GM19372 (cell line): Measurements from ENCODE around the gene RPS6KA2.

Experiments used
- ATAC-seq: cut with Tn5 transposase; IDR thresholded peaks from one replicate; pipeline ENCODE4 v1.9.1; 2021; ENCODE audit warnings: mild to moderate bottlenecking, low read depth, moderate library complexity; ENCODE audit not compliant: unreplicated experiment

The RPS6KA2 gene

DNA sequence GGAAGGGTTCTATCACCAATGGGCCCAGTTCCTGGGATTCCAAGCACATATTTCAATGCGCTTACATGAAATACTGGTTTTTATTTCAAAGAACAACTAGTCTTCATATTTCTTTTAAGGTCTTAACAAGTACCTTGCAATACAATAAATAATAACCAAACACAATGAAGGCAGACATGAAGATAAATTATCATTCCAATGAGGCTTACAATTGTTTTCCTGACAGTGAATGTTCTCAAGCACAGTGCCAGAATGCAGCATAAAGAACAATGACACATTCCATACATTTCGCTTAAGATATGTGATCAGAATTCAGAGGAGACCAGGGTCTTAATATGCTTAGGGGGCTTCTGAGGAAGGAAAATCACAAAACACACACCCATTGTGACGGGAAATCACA, 66.8 kb downstream of the RPS6KA2 start:
- no peak for ATAC-seq

DNA sequence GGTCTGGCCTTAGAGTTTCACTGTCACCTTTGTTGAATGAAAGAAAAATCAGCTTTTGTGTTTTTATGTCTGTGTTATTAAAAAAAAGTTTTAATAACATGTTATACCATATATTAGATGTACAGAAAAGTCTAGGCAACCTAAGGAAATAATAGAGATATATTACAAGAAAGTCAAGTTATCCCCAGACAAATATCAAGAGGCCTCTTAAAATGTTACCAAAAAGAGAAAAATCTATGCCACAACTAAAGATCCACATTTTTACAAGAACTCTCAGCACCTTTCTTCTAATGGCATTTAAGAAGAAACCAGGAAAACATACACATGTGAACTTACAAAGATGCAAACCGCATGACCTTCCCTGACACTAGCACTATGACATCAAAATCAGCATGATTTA, 67.4 kb downstream of the RPS6KA2 start:
- no peak for ATAC-seq

DNA sequence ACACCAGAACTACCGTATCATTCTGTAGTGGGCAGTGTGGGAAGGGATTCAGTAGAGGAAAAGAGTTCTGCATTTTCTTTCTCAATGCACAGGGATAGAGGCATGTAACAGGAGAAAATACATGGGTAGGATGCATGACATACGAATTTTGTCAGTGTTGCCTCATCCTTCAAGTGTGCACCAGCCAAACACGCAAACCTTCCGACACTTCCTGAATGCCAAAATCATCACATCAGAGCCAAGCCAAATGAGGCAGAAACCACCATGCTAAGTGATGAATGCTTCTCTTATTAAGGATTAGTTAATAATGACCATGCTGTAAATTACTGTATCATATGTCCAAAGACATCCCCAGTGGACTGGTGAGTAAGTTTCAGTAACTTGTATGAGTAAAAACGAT, 67.8 kb downstream of the RPS6KA2 start:
- ATAC-seq: no peak

DNA sequence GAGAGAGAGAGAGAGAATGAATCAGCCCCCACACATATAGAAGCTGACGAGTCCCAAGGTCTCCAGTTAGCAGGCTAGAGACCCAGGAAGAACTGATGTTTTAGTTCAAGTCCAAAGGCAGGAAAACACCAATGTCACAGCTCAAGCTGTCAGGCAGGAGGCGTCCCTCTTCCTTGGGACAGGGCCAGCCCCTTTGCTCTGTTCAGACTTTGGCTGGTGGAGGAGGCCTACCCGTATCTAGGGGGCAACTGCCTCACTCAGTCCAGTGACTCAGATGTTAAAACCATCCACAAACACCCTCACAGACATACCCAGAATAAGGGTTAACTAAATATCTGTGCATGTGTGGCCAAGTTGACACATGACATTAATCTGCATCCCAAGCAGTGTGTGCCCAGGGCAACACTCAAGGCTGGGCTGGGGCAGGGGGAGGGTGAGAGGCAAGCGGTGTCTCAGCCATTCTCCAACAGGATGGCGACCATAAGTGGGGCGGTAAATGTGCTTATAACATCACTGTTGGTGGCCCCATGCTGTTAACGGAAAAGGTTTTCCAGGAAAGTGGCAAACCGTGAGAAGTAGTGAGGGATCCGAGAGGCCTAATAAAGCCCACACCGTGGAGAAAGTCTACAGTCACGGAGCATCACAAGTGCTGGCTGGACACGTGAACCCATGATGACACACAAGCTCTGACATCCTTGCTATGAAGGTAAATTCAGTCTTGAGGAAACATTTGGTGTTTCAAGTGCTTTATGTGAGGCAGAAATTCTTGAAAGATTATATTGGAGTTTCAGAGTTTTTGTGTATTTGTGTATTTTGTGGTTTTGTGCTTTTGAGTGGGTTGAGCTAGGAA, 68.7 kb downstream of the RPS6KA2 start:
- ATAC-seq: no peak

DNA sequence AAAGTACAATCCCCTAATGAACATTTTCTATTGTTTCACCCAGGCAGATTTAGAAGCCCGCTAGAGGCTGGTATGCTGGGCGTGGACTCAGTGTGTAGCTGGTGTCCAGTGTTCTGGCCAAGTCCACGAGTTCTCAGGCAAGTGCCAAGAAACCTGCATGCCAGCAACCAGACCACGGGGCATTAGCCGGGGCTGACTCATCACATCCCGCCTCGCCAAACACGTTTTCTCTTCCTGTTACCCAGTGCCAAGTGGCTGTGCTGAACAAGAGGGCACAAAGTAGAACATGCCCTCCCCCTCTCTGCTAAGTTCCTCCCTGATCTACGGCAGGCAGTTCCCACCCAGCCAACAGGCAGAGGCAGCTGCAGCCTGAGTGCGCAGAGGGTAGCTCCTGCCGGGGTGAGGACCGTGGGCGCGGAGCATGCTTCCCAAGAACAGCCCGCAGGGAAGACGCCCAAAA, 70.2 kb downstream of the RPS6KA2 start:
- ATAC-seq: no peak

DNA sequence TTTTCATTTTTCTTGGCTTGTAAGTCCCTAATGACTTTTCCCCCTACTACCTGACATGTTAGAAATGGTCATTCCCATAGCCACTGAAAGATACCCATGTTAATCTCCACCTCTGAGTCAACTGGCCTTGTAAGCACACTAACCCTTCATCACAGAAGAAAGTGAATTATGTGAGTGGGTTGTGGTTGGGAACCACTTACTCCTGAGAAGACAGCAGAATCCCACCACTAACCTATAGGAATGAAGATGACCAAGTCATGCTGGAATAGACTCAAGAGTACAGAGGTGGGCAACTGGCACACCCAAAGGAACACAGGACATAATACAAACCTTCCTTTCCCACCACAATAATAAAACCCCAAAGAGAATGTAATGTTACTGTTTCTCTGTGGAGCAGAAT, 70.7 kb downstream of the RPS6KA2 start:
- no peak for ATAC-seq

DNA sequence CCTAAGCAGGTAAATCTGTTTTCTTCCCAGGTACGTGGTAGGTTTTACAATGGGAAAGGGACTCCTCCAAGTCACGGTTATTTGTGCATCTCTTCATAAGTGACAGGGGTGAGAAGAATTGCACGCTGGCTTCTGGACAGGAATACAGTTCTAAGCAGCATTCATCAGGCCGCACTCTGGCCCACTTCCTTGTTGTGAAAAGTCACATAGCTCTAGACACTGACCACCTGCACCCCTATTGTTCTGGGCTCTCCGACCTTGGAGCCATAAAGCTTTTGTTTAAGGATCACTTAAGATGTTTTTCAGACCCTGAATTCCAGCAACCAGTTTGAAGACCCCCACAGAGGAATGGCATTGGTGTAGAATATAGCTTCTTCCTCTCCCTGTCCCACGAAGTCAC, 72.0 kb downstream of the RPS6KA2 start:
- ATAC-seq: no peak

DNA sequence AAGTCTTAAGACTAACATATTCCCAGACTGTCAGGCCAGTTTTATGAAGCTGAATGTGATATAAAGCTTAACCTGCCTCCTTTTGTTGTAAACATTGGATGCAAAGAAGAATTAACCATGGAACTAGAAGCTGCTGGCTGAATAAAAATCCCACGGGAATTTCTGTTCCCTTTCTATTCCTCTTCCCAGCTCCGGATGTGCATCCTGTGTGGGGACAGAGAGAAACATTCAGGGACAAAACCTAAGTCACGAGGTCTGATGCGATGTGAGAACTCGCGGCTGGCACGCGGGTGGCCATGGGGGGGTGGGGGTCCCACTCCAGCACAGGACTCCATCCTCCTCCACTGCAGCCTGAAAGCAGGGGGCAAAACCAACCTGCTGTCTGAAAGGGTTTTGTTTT, 72.7 kb downstream of the RPS6KA2 start:
- no peak for ATAC-seq

DNA sequence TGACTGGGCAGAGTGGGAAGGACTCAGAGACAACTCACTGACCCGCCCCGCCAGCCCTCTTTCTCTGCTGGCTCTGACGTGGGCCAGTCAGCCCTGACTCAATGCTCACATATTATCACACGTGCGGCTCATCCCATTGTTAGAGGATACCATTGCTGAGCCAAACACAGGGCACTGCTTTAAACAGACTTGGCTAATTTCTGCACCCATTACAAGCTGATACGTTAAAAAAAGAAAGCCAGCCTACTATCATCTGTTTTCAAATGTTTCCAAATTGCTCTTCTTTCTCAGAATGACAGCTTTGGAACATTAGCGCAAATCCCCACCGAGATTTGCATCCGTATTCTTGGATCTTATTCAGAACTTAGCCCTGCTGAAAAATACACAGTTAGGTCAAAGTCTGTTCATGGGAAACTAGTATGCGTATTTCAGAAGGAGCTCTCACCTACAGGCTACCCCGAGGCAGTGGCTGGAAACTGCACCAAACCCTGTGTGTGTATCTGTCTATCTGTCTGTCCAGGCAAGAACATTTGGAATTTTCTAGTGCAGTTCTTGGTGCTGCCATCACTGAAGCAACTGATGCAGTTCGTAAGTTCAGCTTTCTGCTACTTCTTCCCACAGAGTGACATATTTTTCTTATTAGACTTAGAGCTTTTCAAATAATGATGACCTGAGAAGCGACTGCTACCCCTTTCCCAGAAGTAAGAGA, 73.3 kb downstream of the RPS6KA2 start:
- ATAC-seq: no peak

DNA sequence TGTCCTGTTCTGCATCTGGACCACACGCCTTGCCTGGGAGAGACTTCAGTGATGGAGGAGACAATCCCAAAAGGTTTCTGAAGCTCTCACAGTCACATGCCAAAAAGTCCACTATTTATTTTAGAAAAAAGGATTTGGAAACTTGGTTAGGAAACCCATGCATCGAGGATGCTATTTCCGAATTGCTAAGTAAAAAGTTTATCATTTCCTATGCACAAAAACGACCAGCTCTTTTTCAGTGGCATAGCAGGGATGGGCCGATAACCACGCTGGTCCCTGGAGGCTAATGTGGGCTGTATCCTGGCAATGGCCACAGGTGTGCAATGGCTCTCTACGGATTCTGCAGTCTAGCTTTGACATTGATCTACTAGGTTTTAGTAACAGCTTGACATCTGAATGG, 74.5 kb downstream of the RPS6KA2 start:
- no peak for ATAC-seq

DNA sequence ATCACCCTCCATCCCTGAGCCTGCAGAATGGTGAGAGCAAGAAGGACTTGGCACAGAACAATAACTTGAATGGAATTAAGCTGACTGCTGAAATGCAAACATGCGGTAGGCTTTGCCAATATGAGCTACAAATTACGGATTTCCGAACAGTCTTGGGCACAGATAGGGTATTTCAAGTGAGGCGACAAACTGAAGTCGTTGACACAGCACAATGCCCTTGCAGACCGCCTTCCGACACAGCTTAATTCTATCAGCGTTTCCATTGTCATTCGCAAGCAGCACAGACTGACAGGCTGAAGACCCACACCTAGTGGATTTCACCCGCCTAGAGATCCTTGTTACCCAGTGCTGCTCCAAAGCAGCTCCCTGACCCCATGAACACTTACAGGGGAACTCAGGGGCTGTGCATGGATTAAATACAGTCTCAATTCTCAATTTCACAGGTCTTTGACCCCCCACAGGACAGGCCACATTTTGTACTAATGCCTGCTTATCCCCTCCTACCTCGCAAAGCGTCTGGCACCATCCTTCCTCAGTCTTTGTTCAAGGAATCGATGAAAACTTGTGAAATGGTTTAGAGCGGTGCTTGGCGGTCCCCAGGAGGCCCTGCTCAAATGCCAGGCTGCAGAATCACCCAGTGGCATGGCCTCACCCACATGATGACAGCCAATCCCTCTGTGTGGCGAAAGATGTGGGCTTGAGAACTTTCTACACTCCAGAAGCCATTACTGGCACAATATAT, 75.1 kb downstream of the RPS6KA2 start:
- no peak for ATAC-seq

DNA sequence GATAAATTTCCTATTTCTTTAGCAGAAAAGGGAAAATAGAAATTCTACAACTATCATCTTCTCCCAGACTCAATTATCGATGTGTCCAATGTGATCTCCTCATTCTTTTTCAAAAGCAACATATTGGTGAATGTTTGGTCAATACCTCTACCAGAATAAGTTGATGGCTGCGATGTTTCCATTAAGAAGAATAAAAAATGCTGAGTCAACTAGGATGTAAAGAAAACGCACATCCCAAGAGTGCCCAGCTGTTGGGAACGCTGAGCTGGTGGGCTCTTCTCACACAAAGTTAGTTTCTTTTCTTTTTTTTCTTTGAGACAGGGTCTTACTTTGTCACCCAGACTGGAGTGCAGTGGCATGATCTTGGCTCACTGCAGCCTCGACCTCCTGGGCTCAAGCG, 80.4 kb downstream of the RPS6KA2 start:
- no peak for ATAC-seq

DNA sequence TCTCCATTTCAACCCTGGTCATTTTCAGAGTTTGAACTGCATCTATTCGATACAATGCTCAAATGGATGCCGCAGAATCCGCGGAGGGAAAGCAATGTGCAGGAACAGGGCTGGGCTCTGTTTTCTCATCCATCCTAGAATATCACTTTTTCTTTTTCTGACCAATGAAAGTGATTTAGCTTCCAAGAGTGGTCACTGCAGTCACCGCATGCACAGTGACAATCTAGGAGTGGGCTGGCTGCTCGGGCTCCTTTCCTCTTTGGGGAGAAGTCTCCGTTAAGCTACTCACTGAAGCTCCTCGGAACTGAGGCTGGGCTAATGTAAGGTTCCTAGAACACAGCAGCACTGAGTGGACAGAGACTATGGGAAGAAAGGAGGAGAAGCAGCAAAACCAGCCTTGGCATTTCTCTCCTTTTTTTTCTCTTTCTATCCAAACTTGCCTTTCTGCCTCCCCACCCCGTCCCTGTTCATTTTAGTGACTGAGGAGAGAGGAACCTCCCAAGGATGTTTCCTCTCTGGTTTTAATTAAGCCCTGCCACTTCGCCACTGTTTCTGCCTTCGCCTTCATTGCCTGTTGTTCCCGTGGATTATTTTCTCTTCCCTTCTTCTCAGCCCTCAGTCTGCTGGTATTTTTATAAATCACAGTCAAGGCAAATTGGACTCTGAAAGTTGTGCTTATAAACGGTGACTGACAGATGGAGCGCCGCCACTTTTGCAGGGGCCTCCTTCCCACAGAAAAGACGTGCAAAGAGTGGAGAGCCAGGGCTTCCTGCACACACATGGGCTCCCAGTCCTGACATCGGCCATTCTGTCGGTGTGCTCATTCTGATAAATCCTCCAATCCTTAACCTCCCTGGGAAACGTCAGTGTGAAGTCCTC, 81.7 kb downstream of the RPS6KA2 start:
- no peak for ATAC-seq

DNA sequence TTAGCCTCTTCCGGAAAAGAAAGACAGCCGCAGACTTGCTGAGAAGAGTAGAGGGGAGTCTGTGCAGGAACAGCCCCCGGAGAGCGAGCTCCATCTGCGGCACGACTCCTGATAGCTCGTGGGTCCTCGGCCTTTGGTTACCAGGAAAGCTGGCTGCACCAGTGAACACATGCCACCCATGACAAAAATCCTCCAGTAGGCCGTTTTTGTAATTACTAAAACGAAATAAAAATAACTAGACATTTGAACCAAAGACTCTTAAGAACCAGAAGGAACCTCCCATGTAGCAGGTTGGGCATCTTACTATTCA, 82.8 kb downstream of the RPS6KA2 start:
- no peak for ATAC-seq

DNA sequence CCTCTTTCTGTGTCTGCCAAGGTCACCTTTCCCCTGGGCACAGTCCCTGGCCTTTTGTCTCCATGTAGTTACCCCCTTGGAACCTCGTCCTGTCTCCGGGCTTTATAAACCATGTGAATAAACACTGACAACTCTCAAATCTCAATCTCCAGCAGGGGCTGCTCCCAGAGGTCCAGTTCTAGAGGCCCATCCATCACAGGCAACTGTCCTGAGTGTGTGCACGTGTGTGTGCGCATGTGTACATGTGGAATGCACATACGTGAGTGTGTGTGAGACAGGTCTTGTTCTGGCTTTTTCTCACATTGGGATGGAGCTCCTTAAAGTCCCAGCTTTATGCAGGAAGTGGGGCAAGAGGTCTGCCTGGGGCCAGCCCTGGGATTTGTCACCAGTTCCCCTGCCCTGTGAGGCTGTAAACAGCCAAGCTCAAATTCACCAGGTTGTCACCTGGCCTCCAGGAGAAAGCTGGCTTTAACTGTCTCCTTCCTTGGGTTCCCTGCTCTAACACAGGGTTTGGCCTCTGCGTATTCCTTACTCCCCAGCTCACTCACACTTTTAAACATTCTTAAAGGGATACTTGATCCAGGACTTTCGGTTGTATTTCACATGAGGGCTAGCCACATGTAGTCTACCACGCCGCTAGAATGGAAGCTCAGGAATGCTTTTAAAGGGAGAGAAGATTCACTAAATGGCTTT, 83.3 kb downstream of the RPS6KA2 start:
- ATAC-seq: no peak

DNA sequence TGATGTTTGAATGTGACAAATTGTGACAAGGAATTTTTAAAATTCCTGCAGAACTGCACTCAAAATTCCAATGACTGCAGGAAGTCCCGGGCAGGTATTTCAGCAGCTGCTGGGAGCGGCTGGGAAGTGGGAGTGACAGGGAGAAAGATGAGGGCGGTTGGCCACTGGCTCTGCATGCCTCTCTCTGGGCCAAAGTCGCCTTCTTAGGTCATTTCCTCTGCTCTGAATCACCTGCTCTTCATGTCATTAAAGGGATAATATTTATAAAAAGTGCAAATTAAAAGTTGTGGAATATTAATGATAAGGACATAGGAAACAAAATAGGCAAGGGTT, 84.5 kb downstream of the RPS6KA2 start:
- ATAC-seq: no peak

DNA sequence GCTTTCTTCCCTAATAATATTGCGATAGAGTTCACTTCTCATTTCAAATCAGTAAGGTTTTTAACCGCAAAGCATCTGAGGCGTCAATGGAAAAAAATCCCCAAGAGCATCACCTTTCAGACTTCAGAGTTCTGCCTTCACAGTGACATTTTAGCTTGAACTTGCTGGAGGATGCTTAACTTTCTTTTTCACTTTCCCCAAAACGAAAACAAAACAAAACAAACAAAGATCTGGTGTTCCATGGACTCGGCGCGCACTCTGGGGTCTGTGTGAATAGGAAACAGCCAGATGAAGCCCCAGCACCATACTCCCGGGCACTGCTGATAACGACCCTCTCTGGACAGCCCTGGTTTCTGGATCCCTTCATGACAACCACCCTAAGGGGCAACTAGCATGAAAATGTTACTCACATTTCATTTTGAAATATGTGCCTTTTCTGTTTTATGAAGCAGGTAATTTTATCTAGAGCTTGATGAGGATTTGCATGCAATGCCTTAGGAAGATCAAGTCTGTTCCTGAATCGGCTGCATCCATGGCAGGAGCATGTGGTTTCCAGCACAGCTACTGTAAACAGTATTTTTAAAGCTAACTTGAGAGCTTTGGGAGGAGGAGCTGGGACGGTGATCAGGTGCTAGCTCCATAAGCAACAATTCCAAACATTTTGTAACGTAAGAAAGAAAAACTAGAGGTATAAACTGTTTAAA, 85.0 kb downstream of the RPS6KA2 start:
- ATAC-seq: no peak

DNA sequence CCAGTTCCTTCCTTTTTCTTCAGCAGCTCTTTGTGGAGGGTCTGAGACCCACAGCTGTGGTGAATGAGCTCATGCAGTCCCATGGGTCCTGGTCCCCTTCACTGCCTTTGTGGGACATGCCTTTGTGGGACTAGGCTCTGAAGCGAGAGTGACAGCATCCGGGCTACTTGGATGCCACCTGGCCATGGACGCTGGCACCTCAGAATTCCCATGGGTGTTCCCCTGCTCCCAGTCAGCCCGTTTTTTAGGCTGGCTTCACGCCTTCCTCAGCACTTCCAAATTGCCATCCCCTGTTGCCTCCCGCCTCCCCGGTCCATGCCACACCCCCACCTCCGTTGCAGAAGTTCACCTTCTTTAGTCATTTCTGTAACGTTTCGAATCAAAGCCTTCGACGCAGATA, 85.7 kb downstream of the RPS6KA2 start:
- peak; percentile 30 for ATAC-seq

DNA sequence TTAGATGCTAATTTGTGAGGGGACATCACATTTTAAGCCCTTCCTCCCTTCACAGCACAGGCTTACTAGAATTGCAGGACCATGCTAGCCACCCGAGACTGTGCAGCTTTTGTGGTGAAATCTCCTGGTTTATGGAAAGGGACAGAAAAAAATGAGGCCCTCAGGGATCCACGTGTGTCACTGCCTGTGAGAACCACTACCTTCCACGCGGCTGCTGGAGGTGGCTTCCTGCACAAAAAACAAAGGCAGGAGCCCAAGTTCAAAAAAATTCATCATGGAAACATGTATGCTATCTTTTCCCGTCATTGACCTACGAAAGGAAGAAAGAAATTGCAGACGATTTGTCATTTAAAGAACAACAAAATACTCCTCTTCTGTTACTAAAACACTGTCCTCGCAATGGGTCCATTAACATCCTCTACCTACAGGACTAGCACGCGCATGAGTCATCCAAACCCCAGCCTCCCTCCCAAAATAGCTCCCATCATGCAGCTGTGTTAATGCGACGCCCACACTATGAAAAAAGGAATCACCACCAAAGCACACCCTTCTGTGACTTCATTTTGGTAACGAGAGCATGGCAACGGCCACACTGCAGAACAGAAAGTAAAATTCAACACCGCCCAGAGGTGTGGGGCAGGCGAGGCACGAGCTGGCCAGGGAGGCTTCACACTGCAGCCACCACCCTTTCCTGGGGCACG, 86.3 kb downstream of the RPS6KA2 start:
- peak; percentile 95 for ATAC-seq
